Skeletal muscle satellite cell (primary cell): Measurements from ENCODE around the gene PXK.

Experiments used
- H3K27me3 ChIP-seq: 2 replicates; pipeline ENCODE4 v1.7.0; 2013; ENCODE audit warnings: low read length; ENCODE audit not compliant: control insufficient read depth, insufficient read depth
- H3K36me3 ChIP-seq: 2 replicates; pipeline ENCODE4 v1.7.0; 2013; ENCODE audit warnings: mild to moderate bottlenecking, control low read depth, low read length; ENCODE audit not compliant: insufficient read depth
- H3K4me1 ChIP-seq: 2 replicates; pipeline ENCODE4 v1.7.0; 2013; ENCODE audit warnings: low read length; ENCODE audit not compliant: control insufficient read depth, insufficient read depth
- H3K4me2 ChIP-seq: 2 replicates; pipeline ENCODE4 v1.7.0; 2013; ENCODE audit warnings: mild to moderate bottlenecking, low read length
- H3K4me3 ChIP-seq: 2 replicates; pipeline ENCODE4 v1.7.0; 2013; ENCODE audit warnings: low read length
- H3K9ac ChIP-seq: 2 replicates; pipeline ENCODE4 v1.7.0; 2013; ENCODE audit warnings: mild to moderate bottlenecking, low read depth, low read length, moderate library complexity
- H3K9me3 ChIP-seq: replicated peaks from 2 replicates; pipeline ENCODE4 v1.7.0; 2013; ENCODE audit warnings: mild to moderate bottlenecking, control low read depth, low read length

Gene PXK

GRCh38 chr3:58387650-58388546 is 55.2 kb downstream of the PXK start:
- Histone ChIP-seq H3K4me2 (no peak overlapping the region), H3K27me3 (no peaks in the 10 kb centered on the region), H3K9me3 (no peaks in the 10 kb centered on the region), H3K4me3 (no peak overlapping the region), H3K9ac (peak overlapping the region; percentile 26), H3K4me1 (peaks cover 51% of the 10 kb centered on the region), H3K36me3 (peaks cover 8% of the 10 kb centered on the region)

- H3K4me2 ChIP-seq, result no peak overlapping the region
- no peak overlapping the region for H3K4me3 ChIP-seq
- peak overlapping the region; percentile 27 for H3K9ac ChIP-seq
- H3K4me1 ChIP-seq, result peaks cover 46% of the 10 kb centered on the region
- no peaks in the 10 kb centered on the region for H3K9me3 ChIP-seq
- H3K27me3 ChIP-seq, result no peaks in the 10 kb centered on the region
- peaks cover 8% of the 10 kb centered on the region for H3K36me3 ChIP-seq
Measured at GRCh38 chr3:58388550-58389091, 55.9 kb downstream of the PXK start.

GRCh38 chr3:58391156-58391865 is 58.6 kb downstream of the PXK start:
- H3K4me1 ChIP-seq, result peaks cover 32% of the 10 kb centered on the region
- no peak overlapping the region for H3K4me3 ChIP-seq
- no peaks in the 10 kb centered on the region for H3K9me3 ChIP-seq
- H3K4me2 ChIP-seq, result no peak overlapping the region
- peaks cover 25% of the 10 kb centered on the region for H3K36me3 ChIP-seq
- H3K27me3 ChIP-seq, result no peaks in the 10 kb centered on the region
- no peak overlapping the region for H3K9ac ChIP-seq

- Histone ChIP-seq H3K27me3 (no peaks in the 10 kb centered on the region), H3K9me3 (no peaks in the 10 kb centered on the region), H3K4me1 (peaks cover 25% of the 10 kb centered on the region), H3K9ac (no peak overlapping the region), H3K36me3 (peaks cover 34% of the 10 kb centered on the region), H3K4me3 (no peak overlapping the region), H3K4me2 (no peak overlapping the region)
Measured at GRCh38 chr3:58392181-58392580, 59.5 kb downstream of the PXK start.

- H3K36me3 ChIP-seq, result peaks cover 53% of the 10 kb centered on the region
- H3K4me3 ChIP-seq, result no peak overlapping the region
- no peaks in the 10 kb centered on the region for H3K27me3 ChIP-seq
Measured at GRCh38 chr3:58394339-58394738, 61.6 kb downstream of the PXK start.

GRCh38 chr3:58398669-58399333 is 66.1 kb downstream of the PXK start:
- H3K9ac ChIP-seq, result no peak overlapping the region
- no peak overlapping the region for H3K4me3 ChIP-seq
- H3K4me2 ChIP-seq, result no peak overlapping the region
- H3K4me1 ChIP-seq, result no peaks in the 10 kb centered on the region
- H3K27me3 ChIP-seq, result no peaks in the 10 kb centered on the region
- H3K9me3 ChIP-seq, result no peaks in the 10 kb centered on the region
- peaks cover 57% of the 10 kb centered on the region for H3K36me3 ChIP-seq

More at GRCh38 chr3:58394339-58394738, 61.6 kb downstream of the PXK start:
- H3K9me3 ChIP-seq, result no peaks in the 10 kb centered on the region
- no peak overlapping the region for H3K4me2 ChIP-seq
- no peak overlapping the region for H3K9ac ChIP-seq
- H3K4me1 ChIP-seq, result peaks cover 5% of the 10 kb centered on the region

GRCh38 chr3:58403513-58404109 is 70.9 kb downstream of the PXK start:
- no peaks in the 10 kb centered on the region for H3K27me3 ChIP-seq
- no peak overlapping the region for H3K4me3 ChIP-seq
- H3K9ac ChIP-seq, result no peak overlapping the region
- H3K4me2 ChIP-seq, result no peak overlapping the region
- H3K4me1 ChIP-seq, result peaks cover 11% of the 10 kb centered on the region
- H3K36me3 ChIP-seq, result peaks cover 19% of the 10 kb centered on the region
- H3K9me3 ChIP-seq, result no peaks in the 10 kb centered on the region

GRCh38 chr3:58404396-58404795 is 71.7 kb downstream of the PXK start:
- Histone ChIP-seq H3K4me3 (no peak overlapping the region), H3K4me1 (peaks cover 11% of the 10 kb centered on the region), H3K9me3 (no peaks in the 10 kb centered on the region), H3K9ac (no peak overlapping the region), H3K4me2 (peak overlapping the region; percentile 22), H3K27me3 (no peaks in the 10 kb centered on the region), H3K36me3 (peaks cover 18% of the 10 kb centered on the region)

- H3K9me3 ChIP-seq, result no peaks in the 10 kb centered on the region
- no peak overlapping the region for H3K9ac ChIP-seq
- H3K27me3 ChIP-seq, result no peaks in the 10 kb centered on the region
- no peak overlapping the region for H3K4me3 ChIP-seq
- H3K4me2 ChIP-seq, result no peak overlapping the region
- H3K36me3 ChIP-seq, result peaks cover 27% of the 10 kb centered on the region
- peaks cover 13% of the 10 kb centered on the region for H3K4me1 ChIP-seq
Measured at GRCh38 chr3:58408906-58409305, 76.2 kb downstream of the PXK start.

GRCh38 chr3:58409663-58410062 is 77.0 kb downstream of the PXK start:
- Histone ChIP-seq H3K4me3 (no peak overlapping the region), H3K9me3 (no peaks in the 10 kb centered on the region), H3K27me3 (no peaks in the 10 kb centered on the region), H3K36me3 (peaks cover 27% of the 10 kb centered on the region), H3K4me1 (peaks cover 9% of the 10 kb centered on the region), H3K9ac (no peak overlapping the region), H3K4me2 (no peak overlapping the region)

- Histone ChIP-seq H3K4me1 (peaks cover 6% of the 10 kb centered on the region), H3K4me2 (no peak overlapping the region), H3K9me3 (no peaks in the 10 kb centered on the region), H3K36me3 (peaks cover 35% of the 10 kb centered on the region), H3K4me3 (no peak overlapping the region), H3K27me3 (no peaks in the 10 kb centered on the region), H3K9ac (no peak overlapping the region)
Measured at GRCh38 chr3:58411036-58411435, 78.3 kb downstream of the PXK start.
